Activated T-helper 1 cell treated with anti-CD3 and anti-CD28 coated beads, Interleukin-12 subunit alpha, Interleukin-12 subunit beta, Interleukin-2, Interleukin-4 antibody, amounts not matched to agents 30 ng/mL and 10 ng/mL and 1 ng/mL, durations not matched to agents 14 hours and 24 hours and 36 hours (primary cell): ENCODE results near the gene TBX10. TPM values are rescaled to one million over a fixed set of nuclear protein-coding genes. Genes with fewer than 3 reads are reported as not detected.

ENCODE experiments used
- DNase-seq: peaks from one replicate; pipeline ENCODE4 v3.0.0; 2021; ENCODE audit warnings: low spot score
- H3K27ac Mint-ChIP-seq: one replicate; pipeline ENCODE4 v1.8.0; 2021; ENCODE audit warnings: mild to moderate bottlenecking, mixed read lengths
- H3K27me3 Mint-ChIP-seq: one replicate; pipeline ENCODE4 v1.8.0; 2022; ENCODE audit warnings: mild to moderate bottlenecking, moderate library complexity, mixed read lengths; ENCODE audit not compliant: insufficient read depth
- H3K36me3 Mint-ChIP-seq: one replicate; pipeline ENCODE4 v1.8.0; 2021; ENCODE audit warnings: low read depth, mixed read lengths
- H3K4me1 Mint-ChIP-seq: one replicate; pipeline ENCODE4 v1.8.0; 2021; ENCODE audit warnings: low read depth, mixed read lengths
- H3K4me3 Mint-ChIP-seq: one replicate; pipeline ENCODE4 v1.8.0; 2021; ENCODE audit warnings: mild to moderate bottlenecking, moderate library complexity, mixed read lengths
- H3K9me3 Mint-ChIP-seq: one replicate; pipeline ENCODE4 v1.8.0; 2021; ENCODE audit warnings: mixed read lengths
- intact Hi-C: fragments of 100-400 bp; cut with micrococcal nuclease; formaldehyde crosslinking; loops from one replicate; pipeline ENCODE4 v1.15.1; 2024
- total RNA-seq: library from RNA; stranded (reverse); gene quantifications from 2 replicates; pipeline ENCODE4 v1.2.3, GENCODE V29; 2022

Gene TBX10
- total RNA-seq, 1 donor from 2014 or later = not detected

DNA sequence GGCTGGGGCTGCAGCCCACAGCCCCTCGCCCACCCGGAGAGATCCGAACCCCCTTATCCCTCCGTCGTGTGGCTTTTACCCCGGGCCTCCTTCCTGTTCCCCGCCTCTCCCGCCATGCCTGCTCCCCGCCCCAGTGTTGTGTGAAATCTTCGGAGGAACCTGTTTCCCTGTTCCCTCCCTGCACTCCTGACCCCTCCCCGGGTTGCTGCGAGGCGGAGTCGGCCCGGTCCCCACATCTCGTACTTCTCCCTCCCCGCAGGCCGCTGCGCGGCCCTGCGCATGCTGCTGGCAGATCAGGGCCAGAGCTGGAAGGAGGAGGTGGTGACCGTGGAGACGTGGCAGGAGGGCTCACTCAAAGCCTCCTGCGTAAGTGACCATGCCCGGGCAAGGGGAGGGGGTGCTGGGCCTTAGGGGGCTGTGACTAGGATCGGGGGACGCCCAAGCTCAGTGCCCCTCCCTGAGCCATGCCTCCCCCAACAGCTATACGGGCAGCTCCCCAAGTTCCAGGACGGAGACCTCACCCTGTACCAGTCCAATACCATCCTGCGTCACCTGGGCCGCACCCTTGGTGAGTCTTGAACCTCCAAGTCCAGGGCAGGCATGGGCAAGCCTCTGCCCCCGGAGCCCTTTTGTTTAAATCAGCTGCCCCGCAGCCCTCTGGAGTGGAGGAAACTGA lies 55.2 kb downstream of the TBX10 start:
- H3K36me3 Mint-ChIP-seq = peaks cover 25% of the 10 kb centered on the region
- peaks cover 5% of the 10 kb centered on the region for H3K9me3 Mint-ChIP-seq
- peaks cover 43% of the 10 kb centered on the region for H3K4me1 Mint-ChIP-seq
- peak; percentile 18 for DNase-seq
- intact Hi-C loops = loop anchor here (10.0 kb wide), 1 partner anchor 230 kb away; the partner anchor contains the start of gene POLD4
- H3K27ac Mint-ChIP-seq = peak overlapping the region; percentile 76
- peaks cover 14% of the 10 kb centered on the region for H3K27me3 Mint-ChIP-seq
- H3K4me3 Mint-ChIP-seq = peak overlapping the region; percentile 81

GRCh38 chr11:67583247-67584204 lies 56.0 kb downstream of the TBX10 start, which contains the start of gene GSTP1:
Gene GSTP1 (plus strand): TSS chr11:67583812. CDS start chr11:67583844, 32 bp downstream.
- peaks cover 18% of the 10 kb centered on the region for H3K27me3 Mint-ChIP-seq
- intact Hi-C loops = loop anchor here (1.0 to 10.0 kb wide), 3 partner anchors 23 to 229 kb away; partner anchors contain the start of genes NDUFV1, NUDT8 and POLD4
- H3K36me3 Mint-ChIP-seq = peaks cover 25% of the 10 kb centered on the region
- peak within 1 kb of the TSS; percentile 90 for H3K4me3 Mint-ChIP-seq
- peak within 1 kb of the TSS; percentile 87 for H3K27ac Mint-ChIP-seq
- peak; percentile 74 for DNase-seq
- H3K4me1 Mint-ChIP-seq = peaks cover 47% of the 10 kb centered on the region
- H3K9me3 Mint-ChIP-seq = peaks cover 5% of the 10 kb centered on the region

GRCh38 chr11:67582011-67582410 lies 57.6 kb downstream of the TBX10 start:
- Mint-ChIP-seq H3K4me1 (peaks cover 47% of the 10 kb centered on the region), H3K4me3 (peak overlapping the region; percentile 81)

GRCh38 chr11:67581469-67581868 lies 58.1 kb downstream of the TBX10 start:
- Mint-ChIP-seq H3K9me3 (peaks cover under 1% of the 10 kb centered on the region), H3K27me3 (peaks cover 20% of the 10 kb centered on the region), H3K4me1 (peaks cover 47% of the 10 kb centered on the region), H3K4me3 (peak overlapping the region; percentile 6), H3K27ac (no peak overlapping the region), H3K36me3 (peaks cover 15% of the 10 kb centered on the region)
- intact Hi-C loops = loop anchor here (10.0 kb wide), 1 partner anchor 227 kb away; the partner anchor contains the start of gene POLD4
- no peak for DNase-seq

More at GRCh38 chr11:67582011-67582410, 57.6 kb downstream of the TBX10 start:
- H3K27me3 Mint-ChIP-seq = peaks cover 18% of the 10 kb centered on the region
- no peak for DNase-seq
- intact Hi-C loops = loop anchor here (10.0 kb wide), 1 partner anchor 227 kb away; the partner anchor contains the start of gene POLD4
- no peak overlapping the region for H3K27ac Mint-ChIP-seq
- H3K9me3 Mint-ChIP-seq = peaks cover 5% of the 10 kb centered on the region
- H3K36me3 Mint-ChIP-seq = peaks cover 19% of the 10 kb centered on the region

Other genes starting within 250 kb of the TBX10 start
- gene RAD9A, start 247.8 kb downstream of the TBX10 start, total RNA-seq = 30.7 and 31.6 TPM in 2 replicates
- 260 and 263 TPM in 2 replicates for gene PPP1CA, start 237.9 kb downstream of the TBX10 start, total RNA-seq
- 131 and 135 TPM in 2 replicates for gene TBC1D10C, start 235.7 kb downstream of the TBX10 start, total RNA-seq
- gene CARNS1, start 224.1 kb downstream of the TBX10 start, total RNA-seq = 0.62 and 0.81 TPM in 2 replicates
- 84.1 and 86.2 TPM in 2 replicates for gene RPS6KB2, start 211.3 kb downstream of the TBX10 start, total RNA-seq
- 108 and 109 TPM in 2 replicates for gene PTPRCAP, start 202.1 kb downstream of the TBX10 start, total RNA-seq
- gene CORO1B, start 196.3 kb downstream of the TBX10 start, total RNA-seq = 222 and 225 TPM in 2 replicates
- gene GPR152, start 187.0 kb downstream of the TBX10 start, total RNA-seq = not detected in 2 replicates
- gene CABP4, start 184.4 kb downstream of the TBX10 start, total RNA-seq = 0.86 and 0.96 TPM in 2 replicates
- 55.1 and 61.4 TPM in 2 replicates for gene TMEM134, start 170.5 kb downstream of the TBX10 start, total RNA-seq
- 200 and 203 TPM in 2 replicates for gene AIP, start 156.7 kb downstream of the TBX10 start, total RNA-seq
- 138 and 140 TPM in 2 replicates for gene PITPNM1, start 134.4 kb downstream of the TBX10 start, total RNA-seq
- 107 and 115 TPM in 2 replicates for gene CDK2AP2, start 131.6 kb downstream of the TBX10 start, total RNA-seq
- gene CABP2, start 116.3 kb downstream of the TBX10 start, total RNA-seq = not detected in 2 replicates
- 278 and 289 TPM in 2 replicates for gene GSTP1, start 56.0 kb downstream of the TBX10 start, total RNA-seq
- 289 and 303 TPM in 2 replicates for gene NDUFV1, start 32.8 kb downstream of the TBX10 start, total RNA-seq
- gene NUDT8, start 9.8 kb downstream of the TBX10 start, total RNA-seq = 18.5 and 19.9 TPM in 2 replicates
- 0.32 TPM in 1 of 2 replicates, not detected in the other for gene ACY3, start 11.0 kb upstream of the TBX10 start, total RNA-seq
- not detected in 2 replicates for gene ALDH3B2, start 34.9 kb upstream of the TBX10 start, total RNA-seq